HG03457 (cell line): ENCODE measurements around the gene LRRN2.

Experiments used
- ATAC-seq: cut with Tn5 transposase; IDR thresholded peaks from one replicate; pipeline ENCODE4 v1.9.1; 2021; ENCODE audit warnings: moderate number of reproducible peaks; ENCODE audit not compliant: unreplicated experiment

Gene LRRN2

GRCh38 chr1:204605791-204606190 is 79.7 kb downstream of the LRRN2 start:
- no peak for ATAC-seq

- no peak for ATAC-seq
These were observed 82.5 kb downstream of the LRRN2 start for GRCh38 chr1:204602871-204603542.

- ATAC-seq: no peak
These were observed 83.4 kb downstream of the LRRN2 start for GRCh38 chr1:204602111-204602579.

- ATAC-seq: no peak
These were observed 84.6 kb downstream of the LRRN2 start for GRCh38 chr1:204600968-204601367.

- ATAC-seq: no peak
These were observed 85.3 kb downstream of the LRRN2 start for GRCh38 chr1:204600203-204600602.

- no peak for ATAC-seq
These were observed 85.9 kb downstream of the LRRN2 start for GRCh38 chr1:204599596-204599995.

GRCh38 chr1:204599098-204599497 is 86.4 kb downstream of the LRRN2 start:
- ATAC-seq: no peak

- no peak for ATAC-seq
These were observed 87.1 kb downstream of the LRRN2 start for GRCh38 chr1:204598319-204598969.

GRCh38 chr1:204592246-204592948 is 93.1 kb downstream of the LRRN2 start:
- no peak for ATAC-seq

GRCh38 chr1:204591473-204592090 is 94.0 kb downstream of the LRRN2 start:
- no peak for ATAC-seq

- no peak for ATAC-seq
These were observed 96.0 kb downstream of the LRRN2 start for GRCh38 chr1:204589409-204590038.

GRCh38 chr1:204588826-204589225 is 96.7 kb downstream of the LRRN2 start:
- no peak for ATAC-seq

- no peak for ATAC-seq
These were observed 97.9 kb downstream of the LRRN2 start for GRCh38 chr1:204587621-204588020.

GRCh38 chr1:204584699-204585372 is 100.7 kb downstream of the LRRN2 start:
- ATAC-seq: no peak

- ATAC-seq: no peak
These were observed 101.5 kb downstream of the LRRN2 start for GRCh38 chr1:204583909-204584632.

- no peak for ATAC-seq
These were observed 103.8 kb downstream of the LRRN2 start for GRCh38 chr1:204581759-204582158.

GRCh38 chr1:204580862-204581261 is 104.7 kb downstream of the LRRN2 start:
- ATAC-seq: no peak

GRCh38 chr1:204579681-204580080 is 105.9 kb downstream of the LRRN2 start:
- no peak for ATAC-seq

GRCh38 chr1:204578867-204579664 is 106.5 kb downstream of the LRRN2 start:
- ATAC-seq: no peak
